Adrenal gland (tissue), 12 donors: ENCODE results near the gene PSMD8. TPM values are rescaled to one million over a fixed set of nuclear protein-coding genes. Genes with fewer than 3 reads are reported as not detected.
A peak's percentile ranks its signal among the peaks of the same experiment; 100 is the strongest.
"Not testable (repeated sequence)": the region's sequence is repeated elsewhere in the genome, so short reads cannot be mapped to it uniquely, and the experiment has no call there.

Experiments
- DNase-seq, 7 donors: peaks; one replicate each; pipeline ENCODE4 v3.0.0-alpha.2; 2019 to 2020
- H3K27ac ChIP-seq, 5 donors: fragments of 200-600 bp; sonication (generic) in 4 of 5; 1 replicate in 3 of 5; 2 replicates in 2 of 5; pipeline versions ENCODE4 v1.5.1 to v1.8.0; 2016 to 2020; ENCODE audit warnings: mild to moderate bottlenecking in 1 of 5
- H3K27me3 ChIP-seq: fragments of 200-600 bp; 2 replicates; pipeline ENCODE4 v1.8.0; 2021
- H3K36me3 ChIP-seq, 2 donors: fragments of 200-600 bp; replicated peaks in 1 of 2; 1 replicate in 1 of 2; 2 replicates in 1 of 2; pipeline versions ENCODE4 v1.5.1 to v1.8.0; 2018 to 2022
- H3K4me1 ChIP-seq, 2 donors: fragments of 200-600 bp; replicated peaks in 1 of 2; 1 replicate in 1 of 2; 2 replicates in 1 of 2; pipeline versions ENCODE4 v1.5.1 to v1.8.0; 2018 to 2021
- H3K4me3 ChIP-seq, 4 donors: fragments of 200-600 bp; sonication (generic) in 3 of 4; one replicate each; pipeline ENCODE4 v1.5.1; 2016 to 2018
- H3K9me3 ChIP-seq, 3 donors: fragments of 200-600 bp; sonication (generic) in 1 of 3; replicated peaks in 1 of 3; 1 replicate in 2 of 3; 2 replicates in 1 of 3; pipeline versions ENCODE4 v1.5.1 to v1.8.0; 2016 to 2021
- POLR2A ChIP-seq, 2 donors: fragments of 450-650 bp; IDR thresholded peaks; one replicate each; pipeline ENCODE4 v1.6.1; 2017; ENCODE audit warnings: antibody characterized with exemption in 2 of 2, mild to moderate bottlenecking in 2 of 2, moderate library complexity in 1 of 2
- WGBS, 4 donors: extraction: QIAGEN DNeasy Blood & Tissue Kit in 2 of 4; methylation state at CpG; one replicate each; pipeline versions ENCODE4 v1.1.5 to v1.1.7; 2013 to 2017; 5-methylcytosine and 5-hydroxymethylcytosine counted together
- intact Hi-C, 2 donors: fragments of 100-400 bp; cut with DNase I; formaldehyde crosslinking; loops; one replicate each; pipeline versions ENCODE4 v1.14.1 to v1.15.0; 2022 to 2023
- polyA plus RNA-seq, 3 donors: library from polyadenylated mRNA; stranded (reverse); fragments of 200-250 nt in 2 of 3; fragments of 350-450 nt in 1 of 3; fragmentation: Illumina TruSeq in 1 of 3; extraction: RNeasy Lipid Tissue Mini Kit (QIAGEN cat#74804) in 1 of 3; gene quantifications; one replicate each; pipeline ENCODE4 v1.2.3, GENCODE V29; 2013 to 2014
- total RNA-seq, 9 donors: library from RNA; depleted of rRNA in 4 of 9; stranded (reverse); fragments of >200 nt in 4 of 9; fragments of 120-200 nt in 1 of 9; fragmentation: NEBNext Ultra II Directional in 1 of 9; extraction: Animal tissue kit (Norgen Biotek cat#: 25700) in 1 of 9; gene quantifications; one replicate each; pipeline versions ENCODE4 v1.1.0 to v1.2.4, GENCODE V29; 2013 to 2023
- TF ChIP-seq, protein P1 (sequence below), 6 experiments: fragments of 450-650 bp in 4 of 6; fragments of 200-600 bp in 2 of 6; sonication (generic) in 1 of 6; IDR thresholded peaks; 1 replicate in 5 of 6; 2 replicates in 1 of 6; pipeline versions ENCODE4 v1.5.1 to v1.8.0; 2016 to 2021; ENCODE audit warnings: antibody characterized with exemption in 6 of 6, mild to moderate bottlenecking in 2 of 6, moderate library complexity in 1 of 6
- donor health status: healthy with polysubstance abuse.
- donor health status: Bipolar disorder and iron deficiency.
- donor health status: DM: yes; HTN: yes; CAD: no.
- donor health status: DM: no; HTN: no; CAD: no.
- donor health status: DM: no; HTN: no; CAD: no.
- donor health status: DM: yes; HTN: yes; CAD: no.

The PSMD8 gene
- total and polyA plus RNA-seq, 12 donors = 53.1 to 330 (median 205) TPM

DNA sequence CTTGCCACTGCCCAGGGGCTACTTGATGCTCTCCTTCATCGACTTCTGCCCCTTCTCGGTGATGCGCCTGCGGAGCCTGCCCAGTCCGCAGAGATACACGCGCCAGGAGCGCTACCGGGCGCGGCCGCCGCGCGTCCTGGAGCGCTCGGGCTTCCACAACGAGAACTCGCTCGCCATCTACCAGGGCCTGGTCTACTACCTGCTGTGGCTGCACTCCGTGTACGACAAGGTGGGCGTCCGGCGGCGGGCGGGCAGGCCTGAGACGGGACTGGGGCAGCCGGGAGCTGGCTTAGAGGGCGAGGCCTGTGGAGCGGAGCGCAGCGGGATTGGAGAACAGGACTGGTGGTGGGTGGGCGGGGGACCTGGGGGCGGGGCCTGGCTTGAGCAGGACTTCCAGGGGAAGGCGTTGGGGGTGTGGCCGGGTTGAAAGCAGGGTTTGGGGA, 12.7 kb upstream of the PSMD8 start:
- TF ChIP-seq, protein P1, sequence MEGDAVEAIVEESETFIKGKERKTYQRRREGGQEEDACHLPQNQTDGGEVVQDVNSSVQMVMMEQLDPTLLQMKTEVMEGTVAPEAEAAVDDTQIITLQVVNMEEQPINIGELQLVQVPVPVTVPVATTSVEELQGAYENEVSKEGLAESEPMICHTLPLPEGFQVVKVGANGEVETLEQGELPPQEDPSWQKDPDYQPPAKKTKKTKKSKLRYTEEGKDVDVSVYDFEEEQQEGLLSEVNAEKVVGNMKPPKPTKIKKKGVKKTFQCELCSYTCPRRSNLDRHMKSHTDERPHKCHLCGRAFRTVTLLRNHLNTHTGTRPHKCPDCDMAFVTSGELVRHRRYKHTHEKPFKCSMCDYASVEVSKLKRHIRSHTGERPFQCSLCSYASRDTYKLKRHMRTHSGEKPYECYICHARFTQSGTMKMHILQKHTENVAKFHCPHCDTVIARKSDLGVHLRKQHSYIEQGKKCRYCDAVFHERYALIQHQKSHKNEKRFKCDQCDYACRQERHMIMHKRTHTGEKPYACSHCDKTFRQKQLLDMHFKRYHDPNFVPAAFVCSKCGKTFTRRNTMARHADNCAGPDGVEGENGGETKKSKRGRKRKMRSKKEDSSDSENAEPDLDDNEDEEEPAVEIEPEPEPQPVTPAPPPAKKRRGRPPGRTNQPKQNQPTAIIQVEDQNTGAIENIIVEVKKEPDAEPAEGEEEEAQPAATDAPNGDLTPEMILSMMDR (IDR thresholded peaks at IDR 0.05) = peak in 4 of 6 experiments; percentile 17 to 47 (median 33)
- TF ChIP-seq POLR2A (IDR thresholded peaks at IDR 0.05) = no peak
- peaks cover 0 to 16% of the 10 kb centered on the region in 2 donors for H3K4me1 ChIP-seq
- H3K27ac ChIP-seq = peak overlapping the region in 1 of 5 donors; percentile 56
- no peaks in the 10 kb centered on the region for H3K36me3 ChIP-seq
- no peaks in the 10 kb centered on the region for H3K9me3 ChIP-seq
- peak overlapping the region in 2 of 4 donors; percentile 29 to 62 for H3K4me3 ChIP-seq
- WGBS, 4 donors = 0 to 2% (median 0%) methylated on average over 6 to 37 of the region's 37 CpGs
- peak; percentile 65 to 80 (median 74) for DNase-seq
- H3K27me3 ChIP-seq = peaks cover 3% of the 10 kb centered on the region
- intact Hi-C loops = no loop called here

- intact Hi-C loops = no loop called here
- H3K27ac ChIP-seq = peak overlapping the region in 2 of 5 donors; percentile 17 to 56
- peak; percentile 66 to 88 (median 84) for DNase-seq
- TF ChIP-seq, protein P1 (IDR thresholded peaks at IDR 0.05) = no peak
- TF ChIP-seq POLR2A (IDR thresholded peaks at IDR 0.05) = peak in 1 of 2 donors; percentile 19
- H3K4me3 ChIP-seq = peak overlapping the region in 3 of 4 donors; percentile 29 to 62 (median 40)
- H3K4me1 ChIP-seq = peaks cover 0 to 16% of the 10 kb centered on the region in 2 donors
- no peaks in the 10 kb centered on the region for H3K9me3 ChIP-seq
- no peaks in the 10 kb centered on the region for H3K27me3 ChIP-seq
- H3K36me3 ChIP-seq = no peaks in the 10 kb centered on the region
- WGBS, 4 donors = 2 to 4% (median 3%) methylated on average over 23 to 68 of the region's 68 CpGs
Measured at GRCh38 chr19:38362076-38362945, 12.1 kb upstream of the PSMD8 start.

DNA sequence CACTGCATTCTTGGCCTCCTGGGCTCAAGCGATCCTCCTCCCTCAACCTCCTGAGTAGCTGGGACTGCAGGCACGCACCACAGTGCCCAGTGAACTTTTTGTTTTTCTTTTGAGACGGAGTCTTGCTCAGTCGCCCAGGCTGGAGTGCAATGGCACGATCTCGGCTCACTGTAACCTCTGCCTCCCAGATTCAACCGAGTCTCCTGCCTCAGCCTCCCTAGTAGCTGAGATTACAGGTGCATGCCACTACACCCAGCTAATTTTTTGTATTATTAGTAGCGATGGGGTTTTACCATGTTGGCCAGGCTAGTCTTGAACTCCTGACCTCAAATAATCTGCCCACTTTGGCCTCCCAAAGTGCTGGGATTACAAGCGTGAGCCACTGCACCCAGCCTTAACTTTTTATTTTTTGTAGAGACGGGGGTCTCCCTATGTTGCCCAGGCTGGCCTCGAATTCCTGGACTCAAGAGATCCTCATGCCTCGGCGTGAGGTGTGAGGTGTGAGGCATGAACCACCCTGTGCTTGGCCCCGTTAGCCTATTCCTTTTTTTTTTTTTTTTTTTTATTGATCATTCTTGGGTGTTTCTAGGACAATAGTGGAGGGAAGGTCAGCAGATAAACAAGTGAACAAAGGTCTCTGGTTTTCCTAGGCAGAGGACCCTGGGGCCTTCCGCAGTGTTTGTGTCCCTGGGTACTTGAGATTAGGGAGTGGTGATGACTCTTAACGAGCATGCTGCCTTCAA, 11.3 kb upstream of the PSMD8 start:
- DNase-seq, intact Hi-C loops, H3K9me3 ChIP-seq, H3K36me3 ChIP-seq, H3K27me3 ChIP-seq, H3K27ac ChIP-seq: not testable (repeated sequence)
- peak overlapping the region in 1 of 4 donors; percentile 62 for H3K4me3 ChIP-seq
- H3K4me1 ChIP-seq = peaks cover 0 to 16% of the 10 kb centered on the region in 2 donors
- WGBS, 4 donors = 73 to 78% (median 74%) methylated on average over 14 to 15 of the region's 16 CpGs

DNA sequence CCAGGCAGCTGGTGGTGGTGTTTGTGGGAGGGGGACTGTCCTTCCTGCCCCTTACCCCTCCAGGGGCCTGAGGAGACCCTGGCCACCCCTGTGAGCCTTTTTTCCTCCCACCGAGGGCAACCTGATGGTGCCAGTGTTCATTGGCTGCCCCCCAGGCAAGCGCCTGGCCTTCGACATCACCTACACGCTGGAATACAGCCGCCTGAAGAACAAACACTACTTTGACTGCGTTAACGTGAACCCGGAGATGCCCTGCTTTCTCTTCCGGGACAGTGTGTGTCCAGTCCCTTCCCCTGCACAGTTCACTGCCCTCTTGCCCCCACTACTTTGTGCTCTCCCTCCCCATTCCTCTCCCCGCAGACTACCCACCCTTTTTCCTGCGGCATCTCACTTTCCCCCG, 7.3 kb upstream of the PSMD8 start:
- TF ChIP-seq, protein P1 (IDR thresholded peaks at IDR 0.05) = no peak
- no peak for TF ChIP-seq POLR2A (IDR thresholded peaks at IDR 0.05)
- Histone ChIP-seq H3K4me1 (peaks cover 0 to 11% of the 10 kb centered on the region in 2 donors), H3K36me3 (no peaks in the 10 kb centered on the region), H3K4me3 (no peak overlapping the region), H3K9me3 (no peaks in the 10 kb centered on the region), H3K27ac (no peak overlapping the region), H3K27me3 (no peaks in the 10 kb centered on the region)
- intact Hi-C loops = no loop called here
- 78 to 85% (median 79%) methylated on average over 10 to 12 of the region's 12 CpGs for WGBS, 4 donors
- DNase-seq = no peak
